HepG2 (cell line): Measurements from ENCODE around the gene SPC24. TPM values are rescaled to one million over a fixed set of nuclear protein-coding genes. Genes with fewer than 3 reads are reported as not detected.

ENCODE experiments used
- ATAC-seq: fragments of 200-7000 bp; cut with Tn5 transposase; 3 replicates; pipeline ENCODE4 v1.9.1; 2020; ENCODE audit warnings: mild to moderate bottlenecking, moderate library complexity
- BruUV-seq: library from RNA; stranded (reverse); fragments of 400-500 nt; replicated peaks from 2 replicates; lab custom pipeline; 2021; lab: Mats Ljungman, UMichigan
- CTCF ChIA-PET: fragments of 300-600 bp; formaldehyde crosslinking; extraction: SDS; loops from one replicate; lab custom pipeline; 2021; ENCODE audit warnings: low total read pairs, inconsistent platforms, low intra/inter-chr PET ratio; lab: Yijun Ruan, JAX
- POLR2A ChIA-PET: fragments of 350-600 bp; sonication (Branson Sonifier 250); formaldehyde crosslinking; loops from one replicate; lab custom pipeline; 2020; ENCODE audit warnings: antibody characterized with exemption, inconsistent platforms; lab: Yijun Ruan, JAX
- DNase-seq: peaks from one replicate; pipeline ENCODE4 v3.0.0-alpha.2; 2015; ENCODE audit warnings: low spot score
- FAIRE-seq: peaks from 3 replicates; lab custom pipeline; 2011; peaks lifted over from hg19 to GRCh38; lab: Jason Lieb, UNC
- H2AFZ ChIP-seq: one replicate; pipeline ENCODE4 v1.6.1; 2011; ENCODE audit warnings: low read length, inconsistent platforms
- H3K27ac ChIP-seq: fragments of 300-600 bp; 3 replicates; pipeline ENCODE4 v1.8.0; 2011; ENCODE audit warnings: mixed run types, mild to moderate bottlenecking, mixed read lengths, low read length, inconsistent platforms; ENCODE audit not compliant: insufficient read depth; ENCODE audit errors: extremely low read length
- H3K27me3 ChIP-seq, 2 experiments: fragments of 200-600 bp in 1 of 2; 2 replicates in 1 of 2; 3 replicates in 1 of 2; pipeline versions ENCODE4 v1.6.0 to v1.8.0; 2011; ENCODE audit warnings: low read length in 2 of 2, mild to moderate bottlenecking in 2 of 2, moderate library complexity in 2 of 2, inconsistent platforms in 1 of 2; ENCODE audit not compliant: insufficient read depth in 2 of 2, control insufficient read depth in 1 of 2
- H3K36me3 ChIP-seq, 2 experiments: fragments of 200-600 bp in 1 of 2; replicated peaks in 1 of 2; 2 replicates in 1 of 2; 3 replicates in 1 of 2; pipeline versions ENCODE4 v1.5.1 to v1.8.0; 2011; ENCODE audit warnings: low read length in 2 of 2, inconsistent platforms in 1 of 2; ENCODE audit not compliant: insufficient read depth in 2 of 2, control insufficient read depth in 1 of 2
- H3K4me1 ChIP-seq: 2 replicates; pipeline ENCODE4 v1.5.1; 2012; ENCODE audit warnings: low read length, inconsistent platforms; ENCODE audit not compliant: insufficient read depth
- H3K4me2 ChIP-seq: 2 replicates; pipeline ENCODE4 v1.6.0; 2011; ENCODE audit warnings: low read depth, low read length, inconsistent platforms
- H3K4me3 ChIP-seq, 3 experiments: fragments of 200-600 bp in 1 of 3; sonication (generic), shearing (Covaris generic) in 1 of 3; replicated peaks in 1 of 3; 2 replicates each; pipeline ENCODE4 v1.5.1; 2011 to 2016; ENCODE audit warnings: low read length in 3 of 3, inconsistent platforms in 2 of 3, low read depth in 2 of 3, mild to moderate bottlenecking in 2 of 3, control low read depth in 1 of 3, mixed read lengths in 1 of 3; ENCODE audit not compliant: insufficient read depth in 1 of 3
- H3K79me2 ChIP-seq: one replicate; pipeline ENCODE4 v1.6.1; 2011; ENCODE audit warnings: low read length, inconsistent platforms; ENCODE audit not compliant: insufficient read depth
- H3K9ac ChIP-seq: 2 replicates; pipeline ENCODE4 v1.6.0; 2011; ENCODE audit warnings: mild to moderate bottlenecking, low read depth, low read length, inconsistent platforms; ENCODE audit not compliant: insufficient read depth
- H3K9me3 ChIP-seq: 2 replicates; pipeline ENCODE4 v1.5.1; 2012; ENCODE audit warnings: mild to moderate bottlenecking, low read length
- H4K20me1 ChIP-seq: 2 replicates; pipeline ENCODE4 v1.6.0; 2011; ENCODE audit warnings: inconsistent platforms, mild to moderate bottlenecking, low read length, moderate library complexity; ENCODE audit not compliant: insufficient read depth
- JDP2 ChIP-seq: sonication (generic); formaldehyde crosslinking; IDR thresholded peaks from 2 replicates; pipeline ENCODE4 v1.8.1; 2022; ENCODE audit warnings: missing genetic modification reagents, borderline replicate concordance
- NCOA5 ChIP-seq: sonication (generic); formaldehyde crosslinking; IDR thresholded peaks from 2 replicates; pipeline ENCODE4 v1.4.0; 2020; ENCODE audit warnings: missing genetic modification reagents
- NR3C1 ChIP-seq: sonication (generic); formaldehyde crosslinking; IDR thresholded peaks from 2 replicates; pipeline ENCODE4 v1.4.0; 2020; ENCODE audit warnings: missing genetic modification reagents
- ONECUT2 ChIP-seq: sonication (generic); formaldehyde crosslinking; IDR thresholded peaks from 2 replicates; pipeline ENCODE4 v1.4.0; 2020; ENCODE audit warnings: missing genetic modification reagents
- ZFX ChIP-seq: sonication (generic); formaldehyde crosslinking; IDR thresholded peaks from 2 replicates; pipeline ENCODE4 v1.4.0; 2020; ENCODE audit warnings: mild to moderate bottlenecking, low read depth, missing genetic modification reagents, moderate library complexity
- ZNF7 ChIP-seq: IDR thresholded peaks from 2 replicates; pipeline ENCODE4 v1.6.1; 2016; ENCODE audit warnings: missing biosample characterization, missing genetic modification reagents
- ZNF883 ChIP-seq: sonication (generic); formaldehyde crosslinking; IDR thresholded peaks from 2 replicates; pipeline ENCODE4 v1.5.1; 2020; ENCODE audit warnings: mild to moderate bottlenecking, missing genetic modification reagents; ENCODE audit errors: not compliant biosample characterization
- WGBS: methylation state at CpG from one replicate; pipeline ENCODE4 v1.1.6; 2017; ENCODE audit warnings: low lambda C conversion rate; 5-methylcytosine and 5-hydroxymethylcytosine counted together
- in situ Hi-C: cut with HindIII; loops from 2 replicates; pipeline ENCODE4 v1.10.0; 2017; ENCODE audit warnings: low pct_unique_long_range_greater_than_20kb; ENCODE audit not compliant: extremely low pct_ligation_motif_present
- intact Hi-C: fragments of 100-400 bp; cut with micrococcal nuclease; formaldehyde crosslinking; loops from one replicate; pipeline ENCODE4 v1.10.0; 2022; ENCODE audit not compliant: unreplicated experiment
- polyA plus RNA-seq, 8 experiments: library from polyadenylated mRNA; depleted of rRNA in 3 of 8; stranded (reverse) in 7 of 8; unstranded in 1 of 8; fragments of >200 nt; fragmentation: Illumina TruSeq in 4 of 8; extraction: Trizol in 4 of 8; gene quantifications; 2 replicates each; pipeline versions ENCODE4 v1.2.1 to v1.2.3, GENCODE V29; 2011 to 2016; ENCODE audit warnings: low read depth in 4 of 8, missing spikeins in 1 of 8, mixed read lengths in 1 of 8; ENCODE audit not compliant: insufficient read depth in 1 of 8
- total RNA-seq, 5 experiments: library from RNA; depleted of rRNA; stranded (reverse); fragments of >200 nt; fragmentation: Illumina TruSeq; extraction: Trizol; gene quantifications; 2 replicates each; pipeline ENCODE4 v1.2.3, GENCODE V29; 2016; ENCODE audit warnings: low read depth in 1 of 5
- TF ChIP-seq, protein P1 (sequence below): sonication (generic); formaldehyde crosslinking; IDR thresholded peaks from 2 replicates; pipeline ENCODE4 v1.5.0; 2020; ENCODE audit warnings: missing genetic modification reagents, mild to moderate bottlenecking, borderline replicate concordance
- TF ChIP-seq, protein P2 (sequence below): sonication (generic); formaldehyde crosslinking; IDR thresholded peaks from 2 replicates; pipeline ENCODE4 v1.5.1; 2020; ENCODE audit warnings: missing genetic modification reagents, mild to moderate bottlenecking, borderline replicate concordance
- TF ChIP-seq, protein P3 (sequence below): sonication (generic); formaldehyde crosslinking; IDR thresholded peaks from 2 replicates; pipeline ENCODE4 v1.8.0; 2022; ENCODE audit warnings: mild to moderate bottlenecking, missing genetic modification reagents; ENCODE audit not compliant: insufficient replicate concordance
- TF ChIP-seq, protein P4 (sequence below): sonication (generic); formaldehyde crosslinking; IDR thresholded peaks from 2 replicates; pipeline ENCODE4 v1.4.0; 2020; ENCODE audit warnings: missing genetic modification reagents, borderline replicate concordance
- TF ChIP-seq, protein P5 (sequence below): IDR thresholded peaks from 2 replicates; pipeline ENCODE4 v1.6.1; 2016; ENCODE audit warnings: mild to moderate bottlenecking, missing biosample characterization, missing genetic modification reagents
- TF ChIP-seq, protein P6 (sequence below): sonication (generic); formaldehyde crosslinking; IDR thresholded peaks from 2 replicates; pipeline ENCODE4; 2020; ENCODE audit warnings: missing genetic modification reagents, mild to moderate bottlenecking, borderline replicate concordance

The SPC24 gene
- total and polyA plus RNA-seq, 2 of the 13 experiments (the other 11 are each of a cell fraction or from before 2014, with no cell fraction given): 10.0 to 46.2 TPM

DNA sequence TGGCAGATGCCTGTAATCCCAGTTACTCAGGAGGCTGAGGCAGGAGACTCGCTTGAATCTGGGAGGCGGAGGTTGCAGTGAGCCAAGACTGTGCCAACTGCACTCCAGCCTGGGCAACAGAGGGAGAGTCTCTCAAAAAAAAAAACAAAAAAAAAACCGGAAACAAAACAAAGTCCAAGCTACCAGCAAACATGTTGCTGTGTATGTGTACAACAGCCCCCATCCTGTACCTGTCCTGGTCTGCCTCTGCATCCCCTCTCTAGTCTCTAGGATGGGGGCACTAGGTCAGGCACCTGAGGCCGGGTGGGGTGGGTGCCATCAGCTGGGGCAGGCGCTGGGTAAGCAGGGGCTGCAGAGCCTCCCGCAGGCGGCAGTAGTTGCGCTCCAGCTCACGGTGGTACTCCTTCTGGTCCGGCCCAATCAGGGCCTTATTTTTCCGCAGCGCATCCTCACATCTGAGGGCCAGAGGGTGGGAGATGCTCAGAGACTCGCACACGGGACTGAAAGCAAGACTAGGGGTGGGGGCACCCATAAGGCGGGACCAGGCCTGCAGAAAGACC lies 44.5 kb upstream of the SPC24 start:
- Histone ChIP-seq H2AFZ (no peak overlapping the region), H3K79me2 (no peaks in the 10 kb centered on the region), H3K27ac (no peak overlapping the region), H3K4me3 (no peak overlapping the region), H3K9ac (no peak overlapping the region), H3K9me3 (no peaks in the 10 kb centered on the region), H3K4me2 (no peak overlapping the region), H3K4me1 (peaks cover 18% of the 10 kb centered on the region), H3K36me3 (peaks cover 2 to 6% of the 10 kb centered on the region in 2 experiments; a peak in 1 of 5 replicates), H3K27me3 (no peaks in the 10 kb centered on the region; a peak in 1 of 5 replicates), H4K20me1 (no peaks in the 10 kb centered on the region)
- intact Hi-C loops: no loop called here
- ChIA-PET CTCF (no interaction called here), POLR2A (interaction anchor here (0.8 to 1.2 kb wide), 2 partner anchors 57 to 70 kb away, joined by 4 to 6 read pairs; no protein-coding TSS in a partner anchor)
- 82% methylated on average over 9 of the region's 15 CpGs for WGBS
- FAIRE-seq (no peak), DNase-seq (no peak), ATAC-seq (no peak)
- in situ Hi-C loops: loop anchor here (5.0 kb wide), 1 partner anchor 63 kb away; no protein-coding TSS in a partner anchor
- BruUV-seq: no TSS peak
- TF ChIP-seq, protein P1, sequence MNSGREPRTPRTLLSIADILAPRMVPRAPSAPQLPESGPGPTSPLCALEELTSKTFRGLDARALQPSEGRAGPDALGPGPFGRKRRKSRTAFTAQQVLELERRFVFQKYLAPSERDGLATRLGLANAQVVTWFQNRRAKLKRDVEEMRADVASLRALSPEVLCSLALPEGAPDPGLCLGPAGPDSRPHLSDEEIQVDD (CRISPR knock-in tag): no peak
- TF ChIP-seq, protein P2, sequence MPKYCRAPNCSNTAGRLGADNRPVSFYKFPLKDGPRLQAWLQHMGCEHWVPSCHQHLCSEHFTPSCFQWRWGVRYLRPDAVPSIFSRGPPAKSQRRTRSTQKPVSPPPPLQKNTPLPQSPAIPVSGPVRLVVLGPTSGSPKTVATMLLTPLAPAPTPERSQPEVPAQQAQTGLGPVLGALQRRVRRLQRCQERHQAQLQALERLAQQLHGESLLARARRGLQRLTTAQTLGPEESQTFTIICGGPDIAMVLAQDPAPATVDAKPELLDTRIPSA (CRISPR knock-in tag): no peak
- TF ChIP-seq, protein P3, sequence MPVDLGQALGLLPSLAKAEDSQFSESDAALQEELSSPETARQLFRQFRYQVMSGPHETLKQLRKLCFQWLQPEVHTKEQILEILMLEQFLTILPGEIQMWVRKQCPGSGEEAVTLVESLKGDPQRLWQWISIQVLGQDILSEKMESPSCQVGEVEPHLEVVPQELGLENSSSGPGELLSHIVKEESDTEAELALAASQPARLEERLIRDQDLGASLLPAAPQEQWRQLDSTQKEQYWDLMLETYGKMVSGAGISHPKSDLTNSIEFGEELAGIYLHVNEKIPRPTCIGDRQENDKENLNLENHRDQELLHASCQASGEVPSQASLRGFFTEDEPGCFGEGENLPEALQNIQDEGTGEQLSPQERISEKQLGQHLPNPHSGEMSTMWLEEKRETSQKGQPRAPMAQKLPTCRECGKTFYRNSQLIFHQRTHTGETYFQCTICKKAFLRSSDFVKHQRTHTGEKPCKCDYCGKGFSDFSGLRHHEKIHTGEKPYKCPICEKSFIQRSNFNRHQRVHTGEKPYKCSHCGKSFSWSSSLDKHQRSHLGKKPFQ (CRISPR knock-in tag): no peak
- TF ChIP-seq ONECUT2 (CRISPR knock-in tag) (no peak), ZNF7 (CRISPR knock-in tag) (no peak), JDP2 (CRISPR knock-in tag) (no peak), NCOA5 (CRISPR knock-in tag) (no peak), ZFX (CRISPR knock-in tag) (no peak), ZNF883 (CRISPR knock-in tag) (no peak), NR3C1 (CRISPR knock-in tag) (no peak)
- TF ChIP-seq, protein P4, sequence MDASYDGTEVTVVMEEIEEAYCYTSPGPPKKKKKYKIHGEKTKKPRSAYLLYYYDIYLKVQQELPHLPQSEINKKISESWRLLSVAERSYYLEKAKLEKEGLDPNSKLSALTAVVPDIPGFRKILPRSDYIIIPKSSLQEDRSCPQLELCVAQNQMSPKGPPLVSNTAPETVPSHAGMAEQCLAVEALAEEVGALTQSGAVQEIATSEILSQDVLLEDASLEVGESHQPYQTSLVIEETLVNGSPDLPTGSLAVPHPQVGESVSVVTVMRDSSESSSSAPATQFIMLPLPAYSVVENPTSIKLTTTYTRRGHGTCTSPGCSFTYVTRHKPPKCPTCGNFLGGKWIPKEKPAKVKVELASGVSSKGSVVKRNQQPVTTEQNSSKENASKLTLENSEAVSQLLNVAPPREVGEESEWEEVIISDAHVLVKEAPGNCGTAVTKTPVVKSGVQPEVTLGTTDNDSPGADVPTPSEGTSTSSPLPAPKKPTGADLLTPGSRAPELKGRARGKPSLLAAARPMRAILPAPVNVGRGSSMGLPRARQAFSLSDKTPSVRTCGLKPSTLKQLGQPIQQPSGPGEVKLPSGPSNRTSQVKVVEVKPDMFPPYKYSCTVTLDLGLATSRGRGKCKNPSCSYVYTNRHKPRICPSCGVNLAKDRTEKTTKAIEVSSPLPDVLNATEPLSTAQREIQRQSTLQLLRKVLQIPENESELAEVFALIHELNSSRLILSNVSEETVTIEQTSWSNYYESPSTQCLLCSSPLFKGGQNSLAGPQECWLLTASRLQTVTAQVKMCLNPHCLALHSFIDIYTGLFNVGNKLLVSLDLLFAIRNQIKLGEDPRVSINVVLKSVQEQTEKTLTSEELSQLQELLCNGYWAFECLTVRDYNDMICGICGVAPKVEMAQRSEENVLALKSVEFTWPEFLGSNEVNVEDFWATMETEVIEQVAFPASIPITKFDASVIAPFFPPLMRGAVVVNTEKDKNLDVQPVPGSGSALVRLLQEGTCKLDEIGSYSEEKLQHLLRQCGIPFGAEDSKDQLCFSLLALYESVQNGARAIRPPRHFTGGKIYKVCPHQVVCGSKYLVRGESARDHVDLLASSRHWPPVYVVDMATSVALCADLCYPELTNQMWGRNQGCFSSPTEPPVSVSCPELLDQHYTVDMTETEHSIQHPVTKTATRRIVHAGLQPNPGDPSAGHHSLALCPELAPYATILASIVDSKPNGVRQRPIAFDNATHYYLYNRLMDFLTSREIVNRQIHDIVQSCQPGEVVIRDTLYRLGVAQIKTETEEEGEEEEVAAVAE (CRISPR knock-in tag): no peak
- TF ChIP-seq, protein P5, sequence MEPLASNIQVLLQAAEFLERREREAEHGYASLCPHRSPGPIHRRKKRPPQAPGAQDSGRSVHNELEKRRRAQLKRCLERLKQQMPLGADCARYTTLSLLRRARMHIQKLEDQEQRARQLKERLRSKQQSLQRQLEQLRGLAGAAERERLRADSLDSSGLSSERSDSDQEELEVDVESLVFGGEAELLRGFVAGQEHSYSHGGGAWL (CRISPR knock-in tag): no peak
- TF ChIP-seq, protein P6, sequence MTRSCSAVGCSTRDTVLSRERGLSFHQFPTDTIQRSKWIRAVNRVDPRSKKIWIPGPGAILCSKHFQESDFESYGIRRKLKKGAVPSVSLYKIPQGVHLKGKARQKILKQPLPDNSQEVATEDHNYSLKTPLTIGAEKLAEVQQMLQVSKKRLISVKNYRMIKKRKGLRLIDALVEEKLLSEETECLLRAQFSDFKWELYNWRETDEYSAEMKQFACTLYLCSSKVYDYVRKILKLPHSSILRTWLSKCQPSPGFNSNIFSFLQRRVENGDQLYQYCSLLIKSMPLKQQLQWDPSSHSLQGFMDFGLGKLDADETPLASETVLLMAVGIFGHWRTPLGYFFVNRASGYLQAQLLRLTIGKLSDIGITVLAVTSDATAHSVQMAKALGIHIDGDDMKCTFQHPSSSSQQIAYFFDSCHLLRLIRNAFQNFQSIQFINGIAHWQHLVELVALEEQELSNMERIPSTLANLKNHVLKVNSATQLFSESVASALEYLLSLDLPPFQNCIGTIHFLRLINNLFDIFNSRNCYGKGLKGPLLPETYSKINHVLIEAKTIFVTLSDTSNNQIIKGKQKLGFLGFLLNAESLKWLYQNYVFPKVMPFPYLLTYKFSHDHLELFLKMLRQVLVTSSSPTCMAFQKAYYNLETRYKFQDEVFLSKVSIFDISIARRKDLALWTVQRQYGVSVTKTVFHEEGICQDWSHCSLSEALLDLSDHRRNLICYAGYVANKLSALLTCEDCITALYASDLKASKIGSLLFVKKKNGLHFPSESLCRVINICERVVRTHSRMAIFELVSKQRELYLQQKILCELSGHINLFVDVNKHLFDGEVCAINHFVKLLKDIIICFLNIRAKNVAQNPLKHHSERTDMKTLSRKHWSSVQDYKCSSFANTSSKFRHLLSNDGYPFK (CRISPR knock-in tag): no peak
